ENCODE data around the gene C10orf105.

Gene C10orf105

DNA sequence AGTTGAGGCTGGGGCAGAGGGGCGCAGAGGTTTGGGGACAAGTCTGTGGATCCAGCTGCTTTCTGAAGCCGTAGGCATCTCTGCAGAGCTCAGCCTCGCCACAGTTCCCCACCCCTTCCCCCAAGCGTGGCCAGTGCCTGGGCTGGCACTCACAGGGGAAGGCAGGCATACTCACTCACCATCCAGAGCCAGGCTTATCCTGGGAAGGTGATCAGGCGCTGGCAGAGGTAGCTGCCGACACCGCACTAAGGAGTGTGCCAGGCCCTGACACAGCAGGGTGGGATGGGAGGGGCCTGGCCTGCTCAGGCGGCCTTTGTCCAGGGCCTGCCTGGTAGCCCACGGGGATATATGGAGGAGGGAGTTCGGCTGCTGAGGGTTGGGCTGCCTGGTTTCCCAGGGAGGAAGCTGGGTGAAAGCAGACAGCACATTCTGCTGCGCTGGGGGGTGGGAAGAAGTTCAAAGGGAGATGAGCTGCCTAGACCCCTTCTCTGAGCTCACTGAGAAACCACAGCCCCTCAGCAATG, 37.9 kb upstream of the C10orf105 start:
- Histone ChIP-seq H3K9ac (ENCODE audit: low read length) (no peak overlapping the region), H3K36me3 (ENCODE audit: control insufficient read depth, insufficient read depth, low read length) (no peaks in the 10 kb centered on the region), H3K27me3 (ENCODE audit: control insufficient read depth, insufficient read depth, low read length) (no peaks in the 10 kb centered on the region; the same call in 1 of the 2 replicates), H3K27ac (ENCODE audit: low read depth, low read length) (no peak overlapping the region), H3K4me3 (ENCODE audit: low read depth, low read length) (no peak overlapping the region), H3K4me1 (ENCODE audit: control insufficient read depth, insufficient read depth, low read length) (peaks cover 13% of the 10 kb centered on the region), H3K9me3 (ENCODE audit: control insufficient read depth, insufficient read depth, low read depth, low read length) (no peaks in the 10 kb centered on the region)

DNA sequence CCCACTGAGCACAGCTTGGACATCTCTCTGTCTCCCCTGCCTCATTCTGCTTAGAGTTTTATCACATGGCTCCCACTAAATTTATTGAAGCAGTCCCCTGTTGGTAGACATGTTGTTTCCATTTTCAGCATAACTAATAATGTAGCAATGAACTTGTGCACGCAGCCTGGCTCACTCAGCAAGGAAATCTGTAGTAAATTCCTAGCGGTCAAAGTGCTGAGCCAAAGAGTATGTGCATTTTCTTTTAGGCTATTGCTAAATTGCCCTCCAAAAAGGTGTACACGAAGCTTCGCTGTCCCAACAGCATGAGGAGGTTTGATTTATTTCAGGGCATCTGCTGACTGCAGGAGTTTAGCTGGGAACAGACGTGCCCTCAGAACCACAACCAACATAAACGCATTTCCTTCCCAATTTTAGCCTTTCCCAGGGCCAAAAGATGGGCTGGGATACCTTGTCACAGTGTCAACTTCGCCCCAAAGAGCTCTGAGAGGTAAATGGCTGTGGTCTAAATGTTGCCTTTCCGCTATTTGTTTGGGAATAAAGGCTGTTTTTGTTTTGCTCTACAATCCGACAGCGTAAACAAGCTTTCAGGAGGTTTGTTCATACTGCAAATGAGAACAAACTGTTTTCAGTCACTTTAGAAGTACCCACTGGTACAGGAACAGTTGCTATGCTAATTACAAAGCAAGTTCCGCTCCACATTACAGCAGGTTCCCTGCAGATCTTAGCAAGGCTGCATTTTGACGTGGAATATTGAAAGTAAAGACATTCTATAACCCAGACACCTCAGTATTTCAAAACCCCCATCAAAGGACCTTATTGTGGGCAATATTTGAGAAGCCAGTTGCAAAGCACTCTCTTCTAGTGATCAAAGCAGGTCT, 37.0 kb upstream of the C10orf105 start:
- Histone ChIP-seq H3K9ac (ENCODE audit: low read length) (no peak overlapping the region), H3K36me3 (ENCODE audit: control insufficient read depth, insufficient read depth, low read length) (no peaks in the 10 kb centered on the region)

DNA sequence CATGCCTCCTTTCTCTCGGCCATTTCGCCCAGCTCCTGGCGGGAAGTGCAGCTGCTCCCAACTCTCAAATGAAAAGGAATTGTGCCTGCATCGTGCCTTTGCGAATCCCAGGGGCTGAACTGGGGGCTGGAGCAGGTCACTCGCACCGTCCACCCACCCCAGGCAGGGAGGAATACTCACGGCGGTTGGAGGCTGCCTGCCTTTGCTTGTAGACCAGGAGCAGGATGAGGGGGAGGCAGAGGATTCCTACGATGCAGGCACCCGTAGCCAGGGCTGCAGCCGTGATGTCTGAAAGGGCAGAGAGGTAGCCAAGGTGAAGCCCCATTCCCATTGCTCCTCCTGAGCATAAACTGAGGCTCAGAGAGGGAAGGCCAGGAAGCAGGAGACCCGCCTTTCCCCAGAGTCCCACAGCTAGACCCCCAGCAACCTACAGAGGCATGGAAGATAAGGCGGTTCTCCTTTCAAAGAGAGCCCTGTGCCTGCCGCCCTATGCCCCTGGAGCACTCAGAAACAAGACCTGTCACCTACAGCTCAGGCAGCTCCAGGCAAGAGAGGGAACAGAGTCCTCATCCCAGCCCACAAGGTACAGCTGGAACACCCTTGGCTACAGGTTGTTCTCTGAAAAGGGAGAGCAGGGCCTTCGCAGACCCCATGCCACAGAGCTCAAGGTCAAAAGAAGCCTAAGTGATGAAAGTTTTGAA, 35.8 kb upstream of the C10orf105 start:
- no peaks in the 10 kb centered on the region; the same call in 1 of the 2 replicates for H3K27me3 ChIP-seq (ENCODE audit: control insufficient read depth, insufficient read depth, low read length)
- H3K4me1 ChIP-seq (ENCODE audit: control insufficient read depth, insufficient read depth, low read length) = peaks cover 13% of the 10 kb centered on the region
- no peak overlapping the region for H3K4me3 ChIP-seq (ENCODE audit: low read depth, low read length)
- H3K9me3 ChIP-seq (ENCODE audit: control insufficient read depth, insufficient read depth, low read depth, low read length) = no peaks in the 10 kb centered on the region
- no peak overlapping the region for H3K9ac ChIP-seq (ENCODE audit: low read length)
- H3K27ac ChIP-seq (ENCODE audit: low read depth, low read length) = no peak overlapping the region
- no peaks in the 10 kb centered on the region for H3K36me3 ChIP-seq (ENCODE audit: control insufficient read depth, insufficient read depth, low read length)

More for the DNA sequence above, 37.0 kb upstream of the C10orf105 start:
- no peak overlapping the region for H3K27ac ChIP-seq (ENCODE audit: low read depth, low read length)
- no peaks in the 10 kb centered on the region for H3K9me3 ChIP-seq (ENCODE audit: control insufficient read depth, insufficient read depth, low read depth, low read length)
- no peaks in the 10 kb centered on the region; the same call in 1 of the 2 replicates for H3K27me3 ChIP-seq (ENCODE audit: control insufficient read depth, insufficient read depth, low read length)
- peaks cover 13% of the 10 kb centered on the region for H3K4me1 ChIP-seq (ENCODE audit: control insufficient read depth, insufficient read depth, low read length)
- no peak overlapping the region for H3K4me3 ChIP-seq (ENCODE audit: low read depth, low read length)

DNA sequence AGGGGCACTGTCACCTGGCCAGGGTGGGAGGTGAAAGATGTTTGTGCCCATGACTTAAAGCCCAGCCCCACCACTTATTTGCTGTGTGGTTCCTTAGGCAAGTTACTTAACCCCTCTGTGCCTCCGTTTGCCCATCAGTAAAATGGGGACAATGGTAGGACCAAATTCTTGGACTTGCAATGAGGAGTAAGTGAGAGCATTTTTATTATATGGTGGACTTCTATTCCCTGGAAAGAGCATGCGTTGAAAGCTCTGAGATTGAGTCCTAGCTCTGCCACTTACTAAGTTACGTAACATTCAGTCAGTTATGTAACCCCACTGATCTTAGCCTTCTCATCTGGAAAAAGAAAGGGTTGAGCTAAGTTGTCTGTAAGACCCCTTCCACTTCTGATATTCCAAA, 35.0 kb upstream of the C10orf105 start:
- H3K27me3 ChIP-seq (ENCODE audit: control insufficient read depth, insufficient read depth, low read length) = no peaks in the 10 kb centered on the region; the same call in 1 of the 2 replicates
- H3K27ac ChIP-seq (ENCODE audit: low read depth, low read length) = no peak overlapping the region
- no peaks in the 10 kb centered on the region for H3K36me3 ChIP-seq (ENCODE audit: control insufficient read depth, insufficient read depth, low read length)
- peaks cover 13% of the 10 kb centered on the region for H3K4me1 ChIP-seq (ENCODE audit: control insufficient read depth, insufficient read depth, low read length)
- no peaks in the 10 kb centered on the region for H3K9me3 ChIP-seq (ENCODE audit: control insufficient read depth, insufficient read depth, low read depth, low read length)
- H3K9ac ChIP-seq (ENCODE audit: low read length) = no peak overlapping the region
- H3K4me3 ChIP-seq (ENCODE audit: low read depth, low read length) = no peak overlapping the region

DNA sequence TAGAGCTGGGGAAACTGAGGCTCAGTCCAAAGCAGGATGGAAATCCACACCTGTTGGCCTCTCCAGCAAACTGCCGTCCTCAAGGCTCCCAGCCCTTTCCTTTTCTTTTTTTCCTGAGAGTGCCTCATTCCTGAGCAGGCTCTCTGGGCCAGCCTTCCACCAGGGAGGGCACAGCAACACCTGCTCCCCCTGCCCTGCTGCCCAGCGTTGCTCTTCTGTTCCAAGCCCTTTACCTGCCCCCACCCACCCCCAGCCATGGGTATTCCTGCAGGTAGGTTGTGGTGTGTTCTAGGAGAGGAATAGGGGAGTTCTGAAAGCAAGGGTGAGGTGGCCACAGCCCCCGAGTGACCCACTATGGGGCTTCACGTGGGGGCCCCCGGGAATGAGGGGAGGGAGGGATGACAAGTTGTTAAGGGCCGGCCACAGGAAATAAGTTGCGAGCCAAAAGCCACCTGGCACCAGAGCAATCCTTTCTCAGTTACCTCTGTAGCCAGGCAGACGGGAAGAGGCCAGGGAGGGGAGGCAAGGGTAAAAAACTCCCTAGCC, 34.5 kb upstream of the C10orf105 start:
- Histone ChIP-seq H3K36me3 (ENCODE audit: control insufficient read depth, insufficient read depth, low read length) (no peaks in the 10 kb centered on the region), H3K4me1 (ENCODE audit: control insufficient read depth, insufficient read depth, low read length) (peaks cover 14% of the 10 kb centered on the region), H3K27ac (ENCODE audit: low read depth, low read length) (no peak overlapping the region), H3K9me3 (ENCODE audit: control insufficient read depth, insufficient read depth, low read depth, low read length) (no peaks in the 10 kb centered on the region), H3K27me3 (ENCODE audit: control insufficient read depth, insufficient read depth, low read length) (no peaks in the 10 kb centered on the region; the same call in 1 of the 2 replicates), H3K9ac (ENCODE audit: low read length) (no peak overlapping the region), H3K4me3 (ENCODE audit: low read depth, low read length) (no peak overlapping the region)

DNA sequence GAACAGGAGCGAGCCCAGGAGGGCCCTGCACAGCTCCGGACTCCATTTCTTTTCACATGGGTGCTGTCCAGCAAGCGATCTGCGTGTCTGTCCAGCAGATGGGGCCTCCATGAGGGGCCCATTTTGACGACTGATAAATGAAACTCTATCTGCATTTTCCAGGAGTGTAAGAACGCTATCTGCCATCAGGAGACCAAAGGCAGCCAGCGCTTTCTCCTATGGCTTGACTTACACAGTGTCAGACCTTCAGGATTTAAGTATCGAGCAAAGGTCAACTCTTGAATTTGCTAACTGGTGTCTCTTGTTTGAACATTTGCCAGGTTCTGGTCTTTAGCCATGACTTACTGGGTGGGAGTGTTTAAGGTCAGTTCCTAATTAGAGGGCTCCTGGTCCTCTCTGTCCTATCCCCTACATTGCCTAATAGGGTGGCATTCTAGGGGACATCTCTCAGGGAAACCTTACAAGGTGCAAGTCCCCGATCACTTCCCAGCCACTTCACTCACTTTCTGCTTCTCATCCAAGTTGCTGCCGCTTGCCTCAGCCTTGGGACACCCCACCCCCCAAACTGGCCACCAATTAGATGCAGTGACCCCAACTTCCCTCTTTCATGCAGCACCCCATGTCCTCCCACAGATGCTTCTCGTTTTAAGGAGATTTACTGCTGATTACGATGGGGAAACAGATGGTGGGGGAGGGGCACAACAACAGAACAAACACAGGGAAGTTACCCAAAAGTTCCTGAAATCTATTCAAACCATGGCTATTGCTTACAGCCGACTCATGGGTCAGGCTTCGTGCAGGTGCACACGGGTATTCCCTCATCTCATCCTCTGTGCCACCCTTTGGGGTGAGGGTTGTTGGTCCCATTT, 33.7 kb upstream of the C10orf105 start:
- Histone ChIP-seq H3K9me3 (ENCODE audit: control insufficient read depth, insufficient read depth, low read depth, low read length) (no peaks in the 10 kb centered on the region), H3K27me3 (ENCODE audit: control insufficient read depth, insufficient read depth, low read length) (no peaks in the 10 kb centered on the region; the same call in 1 of the 2 replicates), H3K4me1 (ENCODE audit: control insufficient read depth, insufficient read depth, low read length) (peaks cover 21% of the 10 kb centered on the region), H3K9ac (ENCODE audit: low read length) (no peak overlapping the region), H3K4me3 (ENCODE audit: low read depth, low read length) (no peak overlapping the region), H3K36me3 (ENCODE audit: control insufficient read depth, insufficient read depth, low read length) (no peaks in the 10 kb centered on the region), H3K27ac (ENCODE audit: low read depth, low read length) (no peak overlapping the region)

DNA sequence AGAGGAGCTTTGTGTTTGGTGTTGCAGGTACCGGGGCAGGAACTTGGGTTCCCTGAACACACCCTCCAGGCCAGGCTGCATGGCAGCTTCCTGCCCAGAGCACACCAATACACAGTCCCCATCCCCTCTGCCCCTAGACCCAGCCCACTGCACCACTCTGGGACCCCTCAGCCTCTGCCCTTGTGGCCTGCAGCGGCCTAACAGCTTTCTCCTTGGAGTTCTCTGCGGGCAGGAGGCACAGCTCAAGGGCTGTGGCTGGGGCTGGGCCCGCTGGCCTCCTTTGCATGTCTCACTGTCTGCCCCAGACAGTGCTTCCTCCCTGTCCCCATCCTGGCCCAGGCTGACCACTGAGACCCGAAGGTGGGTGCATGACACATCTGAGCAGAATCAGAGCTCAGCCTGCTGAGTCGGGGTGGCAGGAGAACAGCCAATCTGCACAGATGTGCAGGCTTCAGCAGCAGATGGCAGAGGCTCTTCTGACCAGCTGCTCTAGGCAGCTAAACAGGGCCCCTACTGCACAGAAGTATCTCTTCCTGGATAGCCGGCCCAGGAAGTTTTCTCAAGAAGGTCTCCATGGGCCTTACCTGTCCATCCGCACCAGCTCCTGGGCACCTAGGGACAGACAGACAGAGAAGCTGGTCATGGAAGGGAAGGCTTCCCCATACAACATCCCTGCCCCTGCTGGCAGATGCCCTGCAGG, 33.0 kb upstream of the C10orf105 start:
- Histone ChIP-seq H3K4me1 (ENCODE audit: control insufficient read depth, insufficient read depth, low read length) (peaks cover 19% of the 10 kb centered on the region), H3K27ac (ENCODE audit: low read depth, low read length) (no peak overlapping the region), H3K4me3 (ENCODE audit: low read depth, low read length) (no peak overlapping the region), H3K36me3 (ENCODE audit: control insufficient read depth, insufficient read depth, low read length) (no peaks in the 10 kb centered on the region), H3K9me3 (ENCODE audit: control insufficient read depth, insufficient read depth, low read depth, low read length) (no peaks in the 10 kb centered on the region), H3K9ac (ENCODE audit: low read length) (no peak overlapping the region), H3K27me3 (ENCODE audit: control insufficient read depth, insufficient read depth, low read length) (no peaks in the 10 kb centered on the region; the same call in 1 of the 2 replicates)

DNA sequence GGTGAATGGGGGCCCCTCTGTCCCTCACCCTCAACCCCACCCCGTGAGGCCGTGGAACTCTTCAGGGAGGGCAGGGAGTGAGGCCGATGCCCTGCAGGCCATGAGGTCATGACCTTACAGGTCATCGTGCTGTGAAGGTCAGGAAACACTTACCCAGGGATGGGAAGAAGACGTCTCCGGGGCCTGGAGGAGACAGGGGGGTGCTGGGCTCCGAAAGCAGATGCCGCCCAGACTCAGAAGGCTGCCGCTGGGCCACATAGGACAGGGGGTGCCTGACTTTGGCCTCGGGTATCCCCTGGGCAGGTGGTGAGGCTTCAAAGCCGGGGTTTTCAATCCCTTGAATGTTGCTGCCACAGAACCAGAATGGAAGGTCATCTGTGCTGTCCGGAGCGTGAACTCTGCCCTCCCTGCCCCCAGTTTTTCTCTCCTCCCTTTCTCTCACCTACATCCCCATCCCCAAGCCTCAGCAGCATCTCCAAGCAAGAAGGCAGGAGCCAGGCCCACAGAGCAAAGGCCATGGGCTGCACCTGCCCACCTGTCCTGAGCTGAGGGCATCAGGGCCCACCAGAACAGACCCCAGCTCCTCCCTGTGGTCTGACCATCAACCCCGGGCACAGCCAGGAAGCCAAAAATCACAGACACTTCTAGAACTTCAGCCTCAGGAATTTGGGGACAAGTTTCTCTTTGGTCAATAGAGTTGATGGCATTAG, 32.1 kb upstream of the C10orf105 start:
- peaks cover 16% of the 10 kb centered on the region; the same call in 1 of the 2 replicates for H3K4me1 ChIP-seq (ENCODE audit: control insufficient read depth, insufficient read depth, low read length)
- no peaks in the 10 kb centered on the region; the same call in 1 of the 2 replicates for H3K27me3 ChIP-seq (ENCODE audit: control insufficient read depth, insufficient read depth, low read length)
- H3K27ac ChIP-seq (ENCODE audit: low read depth, low read length) = no peak overlapping the region
- no peaks in the 10 kb centered on the region for H3K9me3 ChIP-seq (ENCODE audit: control insufficient read depth, insufficient read depth, low read depth, low read length)
- H3K36me3 ChIP-seq (ENCODE audit: control insufficient read depth, insufficient read depth, low read length) = no peaks in the 10 kb centered on the region
- H3K4me3 ChIP-seq (ENCODE audit: low read depth, low read length) = no peak overlapping the region
- H3K9ac ChIP-seq (ENCODE audit: low read length) = no peak overlapping the region

DNA sequence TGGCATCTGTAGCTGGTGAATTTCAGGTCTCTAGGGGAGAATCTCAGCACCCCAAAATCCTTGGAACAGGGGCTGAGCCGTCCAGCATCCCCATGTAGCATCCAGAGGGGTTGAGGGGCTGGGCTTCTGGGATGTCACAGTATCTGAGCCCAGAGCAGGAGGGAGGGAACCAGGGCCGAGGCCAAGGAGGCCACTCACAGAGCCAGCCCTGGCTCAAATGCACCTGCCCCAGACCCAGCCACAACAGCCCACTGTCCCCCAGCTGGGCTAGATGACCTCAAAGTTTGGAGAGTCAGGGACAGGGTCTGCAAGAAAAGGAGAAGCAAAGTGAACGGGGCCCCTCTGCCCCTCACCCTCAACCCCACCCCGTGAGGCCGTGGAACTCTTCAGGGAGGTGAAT, 31.4 kb upstream of the C10orf105 start:
- Histone ChIP-seq H3K36me3 (ENCODE audit: control insufficient read depth, insufficient read depth, low read length) (no peaks in the 10 kb centered on the region), H3K27me3 (ENCODE audit: control insufficient read depth, insufficient read depth, low read length) (no peaks in the 10 kb centered on the region; the same call in 1 of the 2 replicates), H3K4me3 (ENCODE audit: low read depth, low read length) (no peak overlapping the region), H3K9ac (ENCODE audit: low read length) (no peak overlapping the region), H3K9me3 (ENCODE audit: control insufficient read depth, insufficient read depth, low read depth, low read length) (no peaks in the 10 kb centered on the region), H3K4me1 (ENCODE audit: control insufficient read depth, insufficient read depth, low read length) (peaks cover 21% of the 10 kb centered on the region; the same call in 1 of the 2 replicates), H3K27ac (ENCODE audit: low read depth, low read length) (no peak overlapping the region)
